Esophagus squamous epithelium (tissue), 5 donors: ENCODE results near the gene SKIC3. TPM values are rescaled to one million over a fixed set of nuclear protein-coding genes. Genes with fewer than 3 reads are reported as not detected.

Experiments
- DNase-seq: peaks from one replicate; lab custom pipeline; 2025; lab: John Stamatoyannopoulos, UW
- H3K27ac ChIP-seq, 4 donors: fragments of 200-600 bp; sonication (generic); one replicate each; pipeline ENCODE4 v1.5.1; 2016 to 2019; ENCODE audit warnings: mild to moderate bottlenecking in 1 of 4
- H3K27me3 ChIP-seq, 4 donors: fragments of 200-600 bp; sonication (generic); 1 replicate in 3 of 4; 2 replicates in 1 of 4; pipeline versions ENCODE4 v1.5.1 to v1.6.0; 2017 to 2021; ENCODE audit warnings: antibody characterized with exemption in 1 of 4
- H3K36me3 ChIP-seq, 3 donors: fragments of 200-600 bp; sonication (generic); one replicate each; pipeline ENCODE4 v1.5.1; 2016 to 2019
- H3K4me1 ChIP-seq, 3 donors: fragments of 200-600 bp; sonication (generic); one replicate each; pipeline ENCODE4 v1.5.1; 2017 to 2019
- H3K4me3 ChIP-seq, 4 donors: fragments of 200-600 bp; sonication (generic); 1 replicate in 3 of 4; 2 replicates in 1 of 4; pipeline ENCODE4 v1.5.1; 2016 to 2019; ENCODE audit warnings: mild to moderate bottlenecking in 2 of 4, moderate library complexity in 1 of 4
- H3K9me3 ChIP-seq, 3 donors: fragments of 200-600 bp; sonication (generic); one replicate each; pipeline ENCODE4 v1.5.1; 2016 to 2019
- CTCF ChIP-seq, 6 experiments: fragments of 450-650 bp in 4 of 6; fragments of 200-600 bp in 2 of 6; sonication (generic) in 2 of 6; IDR thresholded peaks; one replicate each; pipeline ENCODE4 v1.5.1; 2016 to 2019; ENCODE audit warnings: antibody characterized with exemption in 6 of 6, mild to moderate bottlenecking in 4 of 6, moderate library complexity in 4 of 6
- POLR2A ChIP-seq, 4 donors: fragments of 450-650 bp; IDR thresholded peaks; one replicate each; pipeline ENCODE4 v1.6.1; 2017; ENCODE audit warnings: antibody characterized with exemption in 4 of 4, mild to moderate bottlenecking in 4 of 4, moderate library complexity in 3 of 4
- WGBS, 2 donors: methylation state at CpG; one replicate each; pipeline ENCODE4 v1.1.5; 2018; 5-methylcytosine and 5-hydroxymethylcytosine counted together
- intact Hi-C: fragments of 100-400 bp; cut with DNase I; formaldehyde crosslinking; loops from one replicate; pipeline ENCODE4 v1.15.0; 2022
- total RNA-seq, 4 donors: library from RNA; depleted of rRNA; stranded (reverse); fragments of >200 nt; gene quantifications; one replicate each; pipeline ENCODE4 v1.1.0, GENCODE V29; 2016
- donor health status: DM: yes; HTN: yes; CAD: no.

The SKIC3 gene
- total RNA-seq, 4 donors from 2014 or later = 27.0 to 71.3 (median 41.6) TPM

GRCh38 chr5:95591490-95591901 is 36.7 kb upstream of the SKIC3 start:
- WGBS, 2 donors = 80 to 89% methylated on average over 5 of the region's 5 CpGs
- intact Hi-C loops = no loop called here

GRCh38 chr5:95590880-95591279 is 36.1 kb upstream of the SKIC3 start:
- Histone ChIP-seq H3K4me1 (no peaks in the 10 kb centered on the region), H3K27me3 (no peaks in the 10 kb centered on the region), H3K27ac (no peak overlapping the region), H3K9me3 (no peaks in the 10 kb centered on the region), H3K4me3 (no peak overlapping the region), H3K36me3 (no peaks in the 10 kb centered on the region)
- DNase-seq = no peak
- TF ChIP-seq CTCF (IDR thresholded peaks at IDR 0.05) (no peak), POLR2A (IDR thresholded peaks at IDR 0.05) (no peak)
- intact Hi-C loops = no loop called here
- 73 to 74% methylated on average over 1 of the region's 1 CpG for WGBS, 2 donors

More at GRCh38 chr5:95591490-95591901, 36.7 kb upstream of the SKIC3 start:
- TF ChIP-seq CTCF (IDR thresholded peaks at IDR 0.05) (no peak), POLR2A (IDR thresholded peaks at IDR 0.05) (no peak)
- Histone ChIP-seq H3K4me1 (no peaks in the 10 kb centered on the region), H3K27me3 (no peaks in the 10 kb centered on the region), H3K9me3 (no peaks in the 10 kb centered on the region), H3K4me3 (no peak overlapping the region), H3K36me3 (no peaks in the 10 kb centered on the region), H3K27ac (no peak overlapping the region)
- DNase-seq = no peak

GRCh38 chr5:95583992-95584391 is 29.2 kb upstream of the SKIC3 start:
- H3K27ac ChIP-seq = no peak overlapping the region
- H3K9me3 ChIP-seq = no peaks in the 10 kb centered on the region
- intact Hi-C loops = no loop called here
- 100% methylated on average over 1 of the region's 1 CpG for WGBS, 2 donors
- no peaks in the 10 kb centered on the region for H3K4me1 ChIP-seq
- no peak for TF ChIP-seq CTCF (IDR thresholded peaks at IDR 0.05)
- TF ChIP-seq POLR2A (IDR thresholded peaks at IDR 0.05) = no peak
- peaks cover 0 to 10% (median 0%) of the 10 kb centered on the region in 3 donors for H3K36me3 ChIP-seq
- H3K4me3 ChIP-seq = no peak overlapping the region
- no peaks in the 10 kb centered on the region for H3K27me3 ChIP-seq
- no peak for DNase-seq

- no peak for DNase-seq
- no peaks in the 10 kb centered on the region for H3K4me1 ChIP-seq
- WGBS, 2 donors = 96 to 98% methylated on average over 2 of the region's 2 CpGs
- H3K27ac ChIP-seq = no peak overlapping the region
- no peaks in the 10 kb centered on the region for H3K9me3 ChIP-seq
- TF ChIP-seq POLR2A (IDR thresholded peaks at IDR 0.05) (no peak), CTCF (IDR thresholded peaks at IDR 0.05) (no peak)
- intact Hi-C loops = no loop called here
- peaks cover 0 to 10% (median 0%) of the 10 kb centered on the region in 3 donors for H3K36me3 ChIP-seq
- no peaks in the 10 kb centered on the region for H3K27me3 ChIP-seq
- H3K4me3 ChIP-seq = no peak overlapping the region
Measured at GRCh38 chr5:95581576-95581975, 26.8 kb upstream of the SKIC3 start.

GRCh38 chr5:95572016-95572415 is 17.2 kb upstream of the SKIC3 start:
- no peak for DNase-seq
- Histone ChIP-seq H3K4me3 (no peak overlapping the region), H3K27ac (no peak overlapping the region), H3K9me3 (no peaks in the 10 kb centered on the region), H3K4me1 (no peaks in the 10 kb centered on the region), H3K36me3 (peaks cover 0 to 32% (median 0%) of the 10 kb centered on the region in 3 donors), H3K27me3 (no peaks in the 10 kb centered on the region)
- TF ChIP-seq CTCF (IDR thresholded peaks at IDR 0.05) (no peak), POLR2A (IDR thresholded peaks at IDR 0.05) (no peak)
- WGBS, 2 donors = 94 to 98% methylated on average over 2 of the region's 2 CpGs
- intact Hi-C loops = no loop called here
